Measurements from ENCODE around the gene MACROD1. TPM values are rescaled to one million over a fixed set of nuclear protein-coding genes. Genes with fewer than 3 reads are reported as not detected.

The MACROD1 gene
- total RNA-seq, 1 donor from 2014 or later, result 86.2 TPM

DNA sequence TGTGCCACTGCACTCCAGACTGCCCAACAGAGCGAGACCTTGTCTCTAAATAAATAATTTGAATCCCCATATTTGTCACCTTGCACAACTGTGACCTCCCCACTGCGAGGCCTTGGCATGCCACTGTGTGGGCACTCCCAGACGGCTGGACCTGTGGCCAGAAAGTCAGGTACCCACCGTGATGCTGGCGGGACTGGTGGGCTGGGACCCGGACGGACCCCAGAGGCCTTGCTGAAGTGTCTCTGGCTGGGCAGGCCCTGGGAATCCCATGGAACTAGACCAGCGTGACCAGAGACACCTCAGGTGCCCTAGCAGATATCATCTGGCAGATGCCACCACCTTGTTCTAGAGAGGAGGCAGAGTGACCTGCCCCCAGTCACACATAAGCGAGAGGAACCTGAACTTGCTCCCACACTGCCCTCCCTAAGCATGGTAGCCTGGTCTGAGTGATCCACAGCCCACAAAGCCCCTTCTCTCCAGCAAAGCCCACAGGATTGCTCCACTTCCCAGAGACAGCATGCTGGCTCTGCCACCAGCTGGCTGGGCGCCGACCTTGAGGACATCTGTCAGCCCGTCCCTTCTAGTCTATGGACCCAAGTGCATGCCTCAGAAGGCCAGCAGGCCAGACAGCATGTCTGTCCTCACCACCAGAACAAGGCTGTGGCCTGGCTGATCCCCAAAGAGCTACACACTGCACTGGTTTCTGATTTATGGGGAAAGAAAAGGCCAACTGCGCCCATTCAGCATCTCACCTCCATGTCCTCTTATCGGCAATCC lies 9.5 kb downstream of the MACROD1 start:
- intact Hi-C loops (cut with DNase I), result no loop called here
- DNase-seq (ENCODE audit: low spot score), result no peak

DNA sequence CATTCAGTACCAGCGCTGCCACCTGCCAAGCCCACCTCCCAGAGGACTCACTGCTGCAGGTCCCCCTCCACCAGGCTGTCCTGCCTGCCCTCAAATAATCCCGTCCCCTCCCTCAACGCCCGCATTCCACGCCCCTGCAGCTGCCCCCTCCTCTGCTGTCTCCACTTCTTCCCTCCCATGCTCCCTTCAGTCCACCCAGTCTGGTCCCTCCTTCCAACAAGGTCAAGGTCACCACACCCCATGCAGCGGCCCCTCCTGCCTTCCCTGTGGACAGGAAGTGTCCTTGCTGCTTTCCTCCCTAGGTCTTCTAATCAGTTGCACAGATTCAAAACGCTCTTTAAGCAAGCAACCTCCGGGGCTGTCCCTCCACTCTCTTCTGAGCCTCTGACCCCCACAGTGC lies 12.1 kb downstream of the MACROD1 start:
- intact Hi-C loops (cut with DNase I), result loop anchor here (5.0 kb wide), 1 partner anchor 317 kb away; the partner anchor contains the start of gene MARK2

GRCh38 chr11:64152841-64153691 lies 12.8 kb downstream of the MACROD1 start:
- peak; percentile 91 for DNase-seq (ENCODE audit: low spot score)
- intact Hi-C loops (cut with DNase I), result loop anchor here (5.0 kb wide), 1 partner anchor 316 kb away; the partner anchor contains the start of gene MARK2

More for the DNA sequence above, 12.1 kb downstream of the MACROD1 start:
- DNase-seq (ENCODE audit: low spot score), result no peak

- DNase-seq (ENCODE audit: low spot score), result no peak
- intact Hi-C loops (cut with DNase I), result loop anchor here (5.0 kb wide), 1 partner anchor 314 kb away; the partner anchor contains the start of gene MARK2
Observed at GRCh38 chr11:64151337-64151736, 14.6 kb downstream of the MACROD1 start.

- no peak for DNase-seq (ENCODE audit: low spot score)
- intact Hi-C loops (cut with DNase I), result loop anchor here (5.0 kb wide), 1 partner anchor 313 kb away; the partner anchor contains the start of gene MARK2
Observed at GRCh38 chr11:64150481-64151239, 15.3 kb downstream of the MACROD1 start.

DNA sequence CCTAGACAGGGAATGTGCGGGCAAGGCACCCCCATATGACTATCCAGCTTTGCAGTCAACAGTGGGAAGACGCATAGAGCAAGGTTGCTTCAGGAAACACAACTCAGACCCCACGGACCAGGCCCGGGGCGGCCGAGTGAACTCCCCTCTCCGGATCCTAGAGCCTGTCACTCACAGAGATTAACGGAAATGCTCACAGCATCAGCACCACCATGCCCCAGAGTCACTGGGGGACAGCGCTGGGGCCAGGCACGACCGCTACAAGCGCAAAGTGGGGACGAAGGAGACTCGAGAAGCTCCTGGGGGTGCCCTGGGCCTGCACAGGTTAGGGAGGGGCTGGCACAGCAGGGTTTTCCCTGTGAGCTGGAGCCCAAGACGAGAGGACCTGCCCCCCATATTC lies 15.9 kb downstream of the MACROD1 start:
- no peak for DNase-seq (ENCODE audit: low spot score)
- intact Hi-C loops (cut with DNase I), result loop anchor here (5.0 kb wide), 1 partner anchor 313 kb away; the partner anchor contains the start of gene MARK2

DNA sequence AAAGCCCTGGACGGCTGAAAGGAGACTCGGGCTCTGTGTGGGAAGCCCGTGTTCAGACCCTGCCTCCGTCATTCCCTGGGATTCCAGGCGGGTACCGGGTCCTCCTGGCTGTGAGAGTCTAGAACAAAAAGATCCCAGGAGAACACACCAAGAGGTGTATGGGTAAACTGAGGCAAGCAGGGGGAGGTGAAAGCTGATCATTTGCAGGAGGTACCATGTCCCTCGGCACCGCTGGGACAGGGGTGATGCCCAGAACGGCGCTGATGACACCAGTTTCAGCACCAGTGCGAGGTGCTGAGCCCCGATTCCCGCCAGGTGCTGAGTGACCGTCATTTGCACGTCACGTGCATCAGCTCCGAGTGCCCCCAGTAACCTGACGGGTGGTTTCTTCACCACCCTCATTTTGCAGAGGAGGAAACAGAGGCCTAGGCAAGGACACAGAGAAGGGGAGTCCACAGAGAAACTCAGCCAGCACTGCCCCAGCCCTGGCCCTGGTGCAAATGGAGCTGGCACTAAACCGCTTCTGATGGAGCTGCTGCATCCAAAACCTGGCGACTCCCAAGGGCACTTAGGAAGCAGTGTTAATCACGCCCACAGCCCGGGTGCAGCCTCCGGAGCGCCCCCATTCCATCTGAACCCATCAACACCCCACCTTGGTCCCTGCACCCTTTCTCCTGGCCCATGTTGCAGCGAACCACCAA lies 16.8 kb downstream of the MACROD1 start:
- no peak for DNase-seq (ENCODE audit: low spot score)
- intact Hi-C loops (cut with DNase I), result loop anchor here (1.0 to 10.0 kb wide), 3 partner anchors 90 to 384 kb away; partner anchors contain the start of gene ZFTA

- intact Hi-C loops (cut with DNase I), result loop anchor here (1.0 to 10.0 kb wide), 3 partner anchors 90 to 384 kb away; partner anchors contain the start of gene ZFTA
- peak; percentile 91 for DNase-seq (ENCODE audit: low spot score)
Observed at GRCh38 chr11:64148226-64148916, 17.5 kb downstream of the MACROD1 start.

GRCh38 chr11:64146036-64146955 lies 19.6 kb downstream of the MACROD1 start:
- intact Hi-C loops (cut with DNase I), result loop anchor here (10.0 kb wide), 1 partner anchor 381 kb away; the partner anchor contains the start of gene ZFTA
- no peak for DNase-seq (ENCODE audit: low spot score)

DNA sequence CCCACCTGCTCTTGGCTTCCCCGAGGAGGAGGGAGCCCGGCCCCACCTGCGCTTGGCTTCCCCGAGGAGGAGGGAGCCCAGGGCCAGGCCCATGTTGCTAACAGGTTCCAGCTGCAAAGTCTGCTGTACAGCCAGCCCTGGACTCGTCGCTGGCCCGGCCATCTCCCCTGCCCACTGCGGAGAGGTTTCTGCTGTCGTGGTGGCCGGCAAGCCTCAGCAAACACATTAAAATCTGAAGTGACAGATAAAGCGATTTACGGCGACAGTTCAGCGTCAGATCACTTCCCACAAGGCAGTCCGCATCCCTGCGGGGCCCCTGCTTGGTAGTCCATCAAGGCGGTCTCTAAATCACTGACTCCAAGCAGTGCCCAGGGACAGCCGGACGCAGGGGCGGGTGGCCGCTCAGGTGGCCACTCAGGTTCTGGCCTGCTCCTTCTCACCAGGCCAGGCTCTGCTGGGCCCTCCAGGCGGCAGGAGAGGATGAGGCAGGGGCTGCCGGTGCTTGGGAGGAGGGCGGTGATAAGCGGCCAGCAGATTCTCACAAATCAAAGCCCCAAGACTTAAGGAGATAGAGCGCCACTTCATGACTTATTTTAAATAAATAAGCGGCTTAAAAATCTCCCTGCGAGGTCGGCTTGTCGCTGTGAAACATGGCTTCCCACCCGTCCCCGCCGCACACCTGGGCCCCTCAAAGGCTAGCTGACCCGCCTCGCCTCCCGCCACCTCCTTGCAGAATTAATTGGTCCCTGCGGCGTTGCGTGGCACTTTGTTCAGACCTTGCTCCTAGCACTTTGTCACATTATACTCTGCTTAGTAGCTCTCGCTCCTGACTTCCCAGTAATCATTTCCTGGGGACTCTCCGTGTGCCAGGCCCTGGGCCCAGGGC lies 21.1 kb downstream of the MACROD1 start:
- DNase-seq (ENCODE audit: low spot score), result no peak
- intact Hi-C loops (cut with DNase I), result loop anchor here (10.0 kb wide), 1 partner anchor 380 kb away; the partner anchor contains the start of gene ZFTA

DNA sequence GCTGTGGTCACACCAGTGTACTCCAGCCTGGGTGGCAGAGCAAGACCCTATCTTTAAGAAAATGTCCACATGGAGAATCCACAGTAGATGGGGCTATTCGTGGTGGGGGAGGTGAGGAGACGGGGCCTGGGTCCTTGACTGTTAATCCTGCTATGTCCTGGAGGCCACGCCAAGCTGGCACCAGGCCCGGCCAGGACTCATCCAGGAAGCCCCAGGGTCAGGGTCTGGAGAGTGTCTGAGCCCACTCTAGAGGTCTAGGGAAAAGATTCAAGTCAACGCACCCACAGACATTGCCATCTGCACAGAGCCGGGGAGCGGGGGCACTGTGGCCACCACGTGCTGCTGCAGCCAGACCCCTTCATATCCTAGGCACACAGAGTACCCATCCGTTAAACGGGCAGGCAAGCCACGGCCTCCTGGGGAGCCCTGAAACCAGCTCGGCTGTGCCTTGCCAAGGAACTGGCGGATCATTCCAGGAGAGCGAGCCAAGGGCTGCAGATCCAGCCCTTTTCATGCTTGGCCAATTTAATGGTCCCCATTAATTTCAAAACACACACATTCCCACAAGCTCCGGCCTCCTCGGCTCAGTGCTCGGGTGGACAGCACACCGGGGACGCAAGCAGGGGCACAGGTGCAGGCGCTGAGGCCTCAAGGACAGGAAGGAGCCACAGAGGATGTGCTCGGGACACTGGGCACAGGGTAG lies 24.7 kb downstream of the MACROD1 start:
- no peak for DNase-seq (ENCODE audit: low spot score)
- intact Hi-C loops (cut with DNase I), result loop anchor here (10.0 kb wide), 1 partner anchor 376 kb away; the partner anchor contains the start of gene ZFTA

DNA sequence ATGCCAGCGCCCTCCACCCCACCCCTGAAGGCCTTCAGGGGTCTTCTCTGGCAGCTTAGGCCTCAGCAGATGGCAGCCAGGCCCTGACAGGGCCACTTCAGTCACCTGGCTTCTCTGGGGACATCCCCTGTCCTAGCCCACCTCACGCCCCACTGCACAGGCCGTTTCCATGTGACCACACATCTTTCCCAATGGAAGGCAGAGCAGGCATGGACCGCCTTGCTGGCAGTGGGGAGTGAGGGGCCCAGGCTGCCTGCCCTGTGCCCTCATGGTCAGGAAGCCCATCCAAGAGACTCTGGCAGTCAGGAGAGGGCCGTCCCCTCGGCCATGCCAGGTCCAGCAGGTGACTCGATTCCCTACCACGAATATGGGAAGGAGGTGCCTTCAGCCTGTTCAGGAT lies 25.8 kb downstream of the MACROD1 start:
- no peak for DNase-seq (ENCODE audit: low spot score)
- intact Hi-C loops (cut with DNase I), result loop anchor here (10.0 kb wide), 1 partner anchor 375 kb away; the partner anchor contains the start of gene ZFTA

DNA sequence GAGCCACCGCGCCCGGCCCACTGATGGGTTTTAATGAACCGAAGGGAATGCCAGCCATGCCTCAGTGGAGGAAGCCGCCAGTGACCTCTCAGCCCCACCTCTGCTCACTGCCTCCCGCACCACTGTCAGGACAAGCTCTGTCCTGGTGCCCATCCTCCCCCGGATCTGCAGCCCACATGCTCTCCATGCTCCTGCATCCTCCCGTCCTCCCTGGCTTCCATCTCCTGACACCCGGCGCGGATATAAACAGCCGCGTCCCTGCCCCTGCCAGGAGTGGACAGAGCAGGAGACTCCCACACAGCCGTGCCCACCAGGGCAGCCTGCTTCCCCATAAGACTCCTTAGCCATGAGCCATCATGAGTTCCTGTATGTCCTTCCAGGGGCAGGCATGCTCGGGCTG lies 26.9 kb downstream of the MACROD1 start:
- no peak for DNase-seq (ENCODE audit: low spot score)

GRCh38 chr11:64138398-64138797 lies 27.5 kb downstream of the MACROD1 start:
- DNase-seq (ENCODE audit: low spot score), result no peak
- intact Hi-C loops (cut with DNase I), result no loop called here

More for the DNA sequence above, 26.9 kb downstream of the MACROD1 start:
- intact Hi-C loops (cut with DNase I), result no loop called here

DNA sequence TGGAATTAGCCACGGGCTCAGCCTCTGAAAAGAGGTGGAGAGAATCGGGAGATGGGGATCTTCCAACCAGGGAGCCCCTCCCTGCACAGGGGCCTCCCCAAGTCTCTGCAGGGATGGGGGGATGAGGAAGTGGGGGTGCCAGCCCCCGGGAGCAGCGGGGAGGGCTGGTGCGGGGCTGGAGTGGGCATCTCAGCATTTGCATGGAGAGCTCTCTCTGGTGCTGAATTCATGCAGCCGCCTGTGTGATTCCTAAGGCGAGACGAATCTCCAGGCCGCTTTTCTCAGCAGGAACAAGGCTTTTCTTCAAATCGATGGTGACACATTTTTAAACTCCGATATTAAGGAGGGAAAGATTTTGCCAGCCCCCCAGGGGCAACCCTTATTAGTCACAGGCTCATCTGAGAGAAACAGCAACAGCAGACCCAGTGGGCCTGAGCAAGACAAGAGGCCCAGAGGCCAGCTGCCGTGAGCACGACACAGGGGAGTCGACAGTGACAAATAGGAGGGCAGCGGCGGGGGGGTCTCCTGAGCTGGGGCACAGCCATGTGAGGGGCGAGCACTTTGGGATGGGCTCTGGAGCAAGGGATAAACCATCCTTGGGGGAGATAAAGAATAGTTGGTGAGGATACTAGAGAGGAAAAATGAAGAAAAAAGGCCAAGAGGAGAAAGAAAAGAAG lies 29.0 kb downstream of the MACROD1 start:
- no peak for DNase-seq (ENCODE audit: low spot score)
- intact Hi-C loops (cut with DNase I), result no loop called here

Data from cardiac septum (tissue), 1 donor.